ENCODE data around the gene COX19. TPM values are rescaled to one million over a fixed set of nuclear protein-coding genes. Genes with fewer than 3 reads are reported as not detected.

Gene COX19
- total and polyA plus RNA-seq, 4 donors, result 5.6 to 17.0 (median 8.0) TPM

DNA sequence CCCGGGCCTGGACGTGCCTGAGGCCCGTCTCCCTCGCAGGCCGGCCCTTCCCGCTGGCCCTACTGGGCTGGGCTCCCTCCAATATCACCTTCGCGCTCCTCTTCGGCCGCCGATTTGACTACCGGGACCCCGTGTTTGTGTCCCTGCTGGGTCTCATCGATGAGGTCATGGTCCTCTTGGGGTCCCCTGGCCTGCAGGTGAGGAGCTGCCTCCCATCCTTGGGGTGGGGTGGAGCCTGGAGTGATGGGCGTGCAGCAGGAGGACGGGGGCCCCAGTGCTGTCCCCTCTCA, 9.7 kb upstream of the COX19 start:
- Histone ChIP-seq H3K27ac (ENCODE audit: low read depth in 1 of 2, low read length in 1 of 2) (no peak overlapping the region), H3K9me3 (ENCODE audit: control insufficient read depth in 4 of 4, insufficient read depth in 3 of 4, low read length in 3 of 4) (no peaks in the 10 kb centered on the region), H3K4me3 (no peak overlapping the region), H3K27me3 (ENCODE audit: control insufficient read depth in 3 of 3, insufficient read depth in 3 of 3, low read length in 2 of 3) (no peaks in the 10 kb centered on the region), H3K36me3 (ENCODE audit: control insufficient read depth in 4 of 4, insufficient read depth in 4 of 4, low read length in 4 of 4) (no peaks in the 10 kb centered on the region), H3K9ac (ENCODE audit: insufficient read depth in 1 of 2, low read length in 2 of 2) (no peak overlapping the region), H3K4me1 (ENCODE audit: control insufficient read depth in 5 of 5, insufficient read depth in 5 of 5, low read length in 5 of 5) (peaks cover 0 to 14% (median 0%) of the 10 kb centered on the region in 5 donors)
- DNase-seq (no peak), ATAC-seq (ENCODE audit: insufficient read depth, low FRiP score) (no peak)
- TF ChIP-seq CTCF (IDR thresholded peaks at IDR 0.05; ENCODE audit: control extremely low read depth, extremely low read depth), result no peak
- WGBS, 2 donors, result 84 to 88% methylated on average over 10 to 16 of the region's 16 CpGs

GRCh38 chr7:984361-985126, 9.2 kb upstream of the COX19 start:
- Histone ChIP-seq H3K27me3 (ENCODE audit: control insufficient read depth in 3 of 3, insufficient read depth in 3 of 3, low read length in 2 of 3) (no peaks in the 10 kb centered on the region), H3K9me3 (ENCODE audit: control insufficient read depth in 4 of 4, insufficient read depth in 3 of 4, low read length in 3 of 4) (no peaks in the 10 kb centered on the region), H3K27ac (ENCODE audit: low read depth in 1 of 2, low read length in 1 of 2) (no peak overlapping the region), H3K4me3 (no peak overlapping the region), H3K36me3 (ENCODE audit: control insufficient read depth in 4 of 4, insufficient read depth in 4 of 4, low read length in 4 of 4) (no peaks in the 10 kb centered on the region), H3K4me1 (ENCODE audit: control insufficient read depth in 5 of 5, insufficient read depth in 5 of 5, low read length in 5 of 5) (peaks cover 0 to 14% (median 0%) of the 10 kb centered on the region in 5 donors), H3K9ac (ENCODE audit: insufficient read depth in 1 of 2, low read length in 2 of 2) (no peak overlapping the region)
- ATAC-seq (ENCODE audit: insufficient read depth, low FRiP score), result no peak
- WGBS, 2 donors, result 84 to 87% methylated on average over 36 to 39 of the region's 39 CpGs
- no peak for TF ChIP-seq CTCF (IDR thresholded peaks at IDR 0.05; ENCODE audit: control extremely low read depth, extremely low read depth)
- DNase-seq, result no peak

DNA sequence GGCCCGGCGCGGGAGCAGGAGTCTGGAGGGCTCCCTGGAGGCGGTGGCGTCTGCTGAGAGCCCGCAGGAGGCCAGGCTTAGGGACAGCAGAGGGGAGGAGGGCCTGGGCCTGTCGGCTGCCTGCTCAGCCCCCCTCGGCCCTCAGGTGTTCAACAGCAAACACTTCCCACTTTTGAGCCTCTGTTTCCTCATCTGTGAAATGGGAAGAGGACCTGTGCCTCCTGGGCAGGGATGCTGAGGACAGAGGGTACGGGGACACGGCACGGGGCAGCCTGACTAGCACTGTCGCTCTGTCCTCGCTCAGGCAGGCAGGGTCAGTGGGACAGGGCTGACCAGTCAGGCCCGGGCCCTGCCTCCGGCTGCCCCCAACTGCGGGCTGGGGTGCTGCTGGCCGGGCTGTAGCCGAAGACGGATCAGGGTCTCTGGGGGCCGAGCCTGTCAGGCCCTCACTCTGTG, 8.3 kb upstream of the COX19 start:
- Histone ChIP-seq H3K27ac (ENCODE audit: low read depth in 1 of 2, low read length in 1 of 2) (no peak overlapping the region), H3K4me3 (no peak overlapping the region), H3K36me3 (ENCODE audit: control insufficient read depth in 4 of 4, insufficient read depth in 4 of 4, low read length in 4 of 4) (no peaks in the 10 kb centered on the region), H3K4me1 (ENCODE audit: control insufficient read depth in 5 of 5, insufficient read depth in 5 of 5, low read length in 5 of 5) (peaks cover 0 to 14% (median 0%) of the 10 kb centered on the region in 5 donors), H3K27me3 (ENCODE audit: control insufficient read depth in 3 of 3, insufficient read depth in 3 of 3, low read length in 2 of 3) (no peaks in the 10 kb centered on the region), H3K9ac (ENCODE audit: insufficient read depth in 1 of 2, low read length in 2 of 2) (no peak overlapping the region), H3K9me3 (ENCODE audit: control insufficient read depth in 4 of 4, insufficient read depth in 3 of 4, low read length in 3 of 4) (no peaks in the 10 kb centered on the region)
- WGBS, 2 donors, result 86 to 88% methylated on average over 20 of the region's 20 CpGs
- ATAC-seq (ENCODE audit: insufficient read depth, low FRiP score) (no peak), DNase-seq (no peak)
- no peak for TF ChIP-seq CTCF (IDR thresholded peaks at IDR 0.05; ENCODE audit: control extremely low read depth, extremely low read depth)

All from lung (tissue), 12 donors.